Measurements from ENCODE around the gene UCN3.

UCN3 gene

GRCh38 chr10:5364890-5365338 is at the start of gene UCN3:
Gene UCN3, plus strand, starts transcription at chr10:5364966. Its CDS starts 8,755 bp downstream, at chr10:5373721.
- DNase-seq: no peak

DNA sequence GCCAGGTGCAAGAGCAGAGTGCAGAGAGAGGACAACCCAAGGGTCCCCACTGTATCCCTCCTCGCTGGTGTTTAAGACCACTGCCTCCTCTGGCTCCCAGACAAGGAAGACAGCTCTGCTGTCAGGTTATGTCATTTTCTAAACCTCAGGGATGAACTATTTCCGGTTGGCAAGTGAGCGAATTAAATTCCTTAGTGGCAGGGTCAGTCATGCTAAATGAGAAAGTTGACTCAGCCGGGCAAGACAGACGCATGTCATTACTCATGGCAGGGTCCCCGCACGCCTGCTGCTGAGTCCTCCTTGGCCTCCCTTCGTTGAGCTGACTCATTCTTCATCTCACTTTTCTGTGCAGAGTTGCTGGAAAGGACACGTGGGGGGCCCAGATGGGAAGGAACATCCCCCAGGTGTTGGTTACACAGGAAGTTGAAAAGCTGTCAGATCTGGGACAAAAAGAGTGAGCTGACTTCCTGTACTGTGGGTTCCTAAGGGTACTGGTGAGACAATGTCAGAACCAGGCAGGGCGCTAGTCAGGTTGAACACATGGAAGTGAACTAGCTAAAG is 47.1 kb upstream of the UCN3 start:
- DNase-seq: peak; percentile 16 to 20

- DNase-seq: no peak
Measured at GRCh38 chr10:5318148-5318547, 46.6 kb upstream of the UCN3 start.

DNA sequence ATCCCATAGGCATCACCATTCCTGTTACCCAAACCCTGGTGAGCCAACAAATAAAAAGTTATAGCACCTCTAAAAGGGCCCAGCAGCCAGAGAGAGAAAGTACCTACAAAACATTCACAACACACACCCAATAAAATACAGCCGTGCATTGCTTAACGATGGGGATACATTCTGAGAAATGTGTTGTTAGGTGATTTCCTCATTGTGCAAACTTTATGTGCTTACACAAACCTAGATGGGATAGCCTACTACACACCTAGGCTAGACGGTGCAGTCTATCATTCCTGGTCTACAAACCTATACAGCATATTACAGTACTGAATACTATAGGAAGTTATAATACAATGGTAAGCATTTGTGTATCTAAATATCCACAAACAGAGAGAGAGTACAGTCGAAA is 44.9 kb upstream of the UCN3 start:
- no peak for DNase-seq

DNA sequence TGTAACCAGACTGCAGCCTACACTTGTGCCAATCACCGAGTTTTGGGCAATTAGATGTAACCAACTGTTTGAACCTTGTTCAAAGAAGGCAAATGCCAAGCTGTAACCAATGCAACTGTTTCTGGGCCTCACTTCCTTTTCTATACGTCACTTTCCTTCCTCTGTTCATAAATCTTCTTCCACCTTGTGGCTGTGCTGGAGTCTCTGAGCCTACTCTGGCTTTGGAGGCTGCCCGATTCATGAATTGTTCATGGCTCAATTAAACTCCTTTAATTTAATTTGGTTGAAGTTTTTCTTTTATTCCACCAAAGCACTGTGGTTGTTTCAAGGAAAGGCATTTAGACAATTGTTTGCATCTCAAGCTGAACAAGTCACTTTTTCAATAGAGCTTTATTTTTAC is 43.5 kb upstream of the UCN3 start:
- no peak for DNase-seq

GRCh38 chr10:5323446-5323845 is 41.3 kb upstream of the UCN3 start:
- DNase-seq: no peak

DNA sequence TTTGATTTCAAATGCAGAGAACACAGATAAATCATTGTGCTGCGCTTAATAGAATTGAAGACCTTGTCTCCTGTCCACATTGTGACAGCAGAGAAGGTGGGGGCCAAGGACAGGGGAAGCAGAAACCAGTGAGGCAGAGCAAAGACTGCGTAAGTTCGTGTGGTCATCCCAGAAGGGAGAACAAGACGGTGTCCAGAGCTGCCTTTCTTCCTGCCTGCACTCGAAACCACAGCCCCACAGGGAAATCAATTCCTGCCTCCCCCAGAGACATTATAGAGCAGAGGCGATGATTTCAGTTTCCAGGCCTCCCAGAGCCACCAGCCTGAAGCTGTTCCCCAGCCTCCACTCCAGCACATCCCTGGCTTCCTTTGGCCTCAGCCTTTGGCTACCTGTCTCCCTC is 39.7 kb upstream of the UCN3 start:
- DNase-seq: no peak

DNA sequence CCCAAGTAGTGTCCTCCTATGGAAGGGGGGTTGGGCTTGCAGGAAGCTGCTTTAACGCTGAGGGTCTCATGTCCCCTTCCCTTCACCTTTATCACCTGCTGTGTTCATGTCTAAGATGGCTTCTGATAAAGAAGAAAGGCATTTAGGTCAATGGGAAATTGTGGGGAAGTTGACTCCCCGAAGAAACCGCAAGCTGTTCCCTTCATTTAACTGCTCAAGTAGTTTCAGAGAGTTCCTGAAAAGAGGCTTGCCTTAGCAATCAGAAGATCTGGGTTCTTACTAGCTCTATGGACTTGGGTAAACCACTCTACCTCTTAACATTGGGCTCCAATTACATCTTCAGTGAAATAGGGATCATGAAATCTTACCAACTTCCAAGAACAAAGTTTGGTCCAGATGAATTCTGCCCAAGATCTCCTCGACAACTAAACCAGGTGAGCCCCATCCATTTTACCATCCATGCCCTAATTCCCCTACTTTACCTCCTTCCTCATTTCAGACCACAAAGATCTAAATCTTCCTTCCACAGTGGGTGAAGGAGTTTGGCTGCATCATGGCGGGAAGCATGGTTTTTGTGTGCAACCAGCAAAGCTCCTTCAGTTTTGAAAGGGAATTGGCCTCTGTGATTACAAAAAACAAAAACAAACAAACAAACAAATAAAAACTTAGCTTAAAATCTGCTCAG is 30.4 kb upstream of the UCN3 start:
- peak in 1 of 2 donors; percentile 6 for DNase-seq

DNA sequence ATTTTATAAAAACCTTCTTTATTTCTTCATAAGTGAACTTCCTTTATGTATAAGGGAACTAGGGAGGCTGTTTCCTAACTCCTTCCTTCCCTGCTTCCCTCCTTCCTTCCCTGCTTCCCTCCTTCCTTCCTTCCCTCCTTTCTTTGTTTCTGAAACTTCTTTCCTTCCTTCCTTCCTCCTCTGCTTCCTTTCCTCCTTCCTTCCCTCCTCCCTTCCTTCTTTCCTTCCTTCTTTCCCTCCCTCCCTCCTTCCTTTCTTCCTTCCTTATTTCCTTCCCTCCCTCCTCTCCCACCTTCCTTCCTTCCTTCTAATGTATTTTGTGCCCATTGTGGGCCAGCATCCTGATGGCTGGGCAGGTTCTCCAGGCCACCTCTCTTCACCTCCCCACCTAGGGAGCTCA is 26.8 kb upstream of the UCN3 start:
- DNase-seq: no peak

GRCh38 chr10:5343092-5343491 is 21.7 kb upstream of the UCN3 start:
- DNase-seq: no peak

GRCh38 chr10:5343561-5343960 is 21.2 kb upstream of the UCN3 start:
- DNase-seq: peak in 1 of 2 donors; percentile 21

DNA sequence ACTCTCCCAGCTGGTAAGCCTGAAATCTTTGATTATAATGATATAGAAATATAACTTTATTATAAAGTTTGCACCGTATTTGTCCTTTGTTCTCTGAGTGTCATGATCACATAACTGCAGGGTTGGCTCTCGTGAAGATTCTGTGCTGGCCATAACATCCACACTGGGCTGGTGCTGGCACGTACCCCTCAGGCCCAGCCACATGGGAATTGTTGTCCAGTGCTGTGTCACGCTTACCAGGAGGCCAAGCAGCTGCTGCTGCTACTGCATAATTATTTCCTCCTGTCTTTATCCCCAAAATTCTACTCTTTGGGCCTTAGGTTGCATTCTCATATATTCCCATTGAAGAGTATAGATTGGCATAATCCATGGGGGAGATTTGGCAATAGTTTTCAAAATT is 20.8 kb upstream of the UCN3 start:
- DNase-seq: no peak

- no peak for DNase-seq
Measured at GRCh38 chr10:5344746-5345145, 20.0 kb upstream of the UCN3 start.

DNA sequence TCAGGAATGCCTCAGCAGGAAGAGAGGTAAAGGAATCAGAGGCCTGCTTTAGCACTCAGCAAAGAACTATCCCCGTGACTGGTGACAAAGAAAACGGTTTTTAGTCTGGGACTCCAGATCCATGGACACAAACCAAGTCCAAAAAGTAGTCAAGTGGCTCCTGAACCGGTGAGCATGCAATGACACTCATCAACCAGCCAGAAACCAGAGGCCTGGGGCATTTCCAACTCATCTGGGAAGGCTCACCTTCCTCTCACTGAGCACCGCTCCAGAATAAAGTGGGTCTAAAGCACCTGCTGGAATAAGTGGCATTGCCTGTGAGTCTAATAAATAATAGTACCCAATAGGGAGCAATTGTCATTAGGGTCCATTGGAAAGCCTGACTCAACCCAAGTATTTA is 17.9 kb upstream of the UCN3 start:
- no peak for DNase-seq

DNA sequence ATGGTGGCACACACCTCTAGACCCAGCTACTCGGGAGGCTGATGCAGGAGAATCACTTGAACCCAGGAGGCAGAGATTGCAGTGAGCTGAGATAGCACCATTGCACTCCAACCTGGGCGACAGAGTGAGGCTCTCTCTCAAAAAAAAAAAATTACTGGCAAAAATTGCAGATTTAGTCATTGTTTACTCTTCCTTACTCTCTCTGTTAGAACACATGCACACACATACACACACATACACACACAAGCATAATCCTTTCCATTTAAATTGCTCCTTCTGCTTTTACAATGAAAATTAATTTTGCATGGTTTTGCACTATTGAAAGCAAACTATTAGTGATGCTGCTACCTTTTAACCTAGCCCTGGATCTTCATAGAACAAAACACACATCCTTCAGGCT is 15.4 kb upstream of the UCN3 start:
- no peak for DNase-seq

GRCh38 chr10:5354068-5354467 is 10.7 kb upstream of the UCN3 start:
- no peak for DNase-seq

DNA sequence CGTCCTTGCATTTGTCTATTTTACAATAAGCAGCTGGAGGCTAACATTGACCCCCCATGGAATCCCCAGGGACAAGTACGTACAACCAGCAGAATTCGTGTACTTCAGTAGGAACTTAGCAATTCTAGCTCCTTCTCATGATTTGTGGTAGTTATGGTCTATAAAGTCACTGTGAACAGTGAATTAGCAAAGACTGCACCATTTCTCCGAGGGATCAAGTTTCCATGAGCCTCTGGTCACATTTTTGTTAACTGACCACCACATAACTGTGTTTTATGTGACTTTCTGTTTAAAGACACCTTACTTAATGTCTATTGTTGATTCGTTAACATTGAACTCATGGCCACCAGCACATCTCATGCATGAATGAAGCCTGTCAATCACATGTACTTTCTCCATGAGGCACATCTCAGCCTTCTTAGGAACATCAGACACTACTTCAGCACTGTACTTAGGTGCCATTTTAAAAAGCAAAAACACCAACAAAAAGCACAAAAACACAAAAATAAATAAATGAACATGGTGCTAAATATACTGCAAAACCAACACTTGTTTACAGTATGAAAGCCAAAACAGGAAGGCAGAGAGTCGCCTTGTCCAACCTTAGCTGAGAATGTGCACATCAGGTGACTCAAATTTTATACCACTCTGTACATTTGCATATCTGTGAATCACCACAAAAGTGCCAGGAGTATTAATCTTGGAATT is 9.0 kb upstream of the UCN3 start:
- DNase-seq: peak; percentile 3

- DNase-seq: peak; percentile 3 to 17
Measured at GRCh38 chr10:5356302-5356763, 8.4 kb upstream of the UCN3 start.

- no peak for DNase-seq
Measured at GRCh38 chr10:5360318-5360915, 4.3 kb upstream of the UCN3 start.

DNA sequence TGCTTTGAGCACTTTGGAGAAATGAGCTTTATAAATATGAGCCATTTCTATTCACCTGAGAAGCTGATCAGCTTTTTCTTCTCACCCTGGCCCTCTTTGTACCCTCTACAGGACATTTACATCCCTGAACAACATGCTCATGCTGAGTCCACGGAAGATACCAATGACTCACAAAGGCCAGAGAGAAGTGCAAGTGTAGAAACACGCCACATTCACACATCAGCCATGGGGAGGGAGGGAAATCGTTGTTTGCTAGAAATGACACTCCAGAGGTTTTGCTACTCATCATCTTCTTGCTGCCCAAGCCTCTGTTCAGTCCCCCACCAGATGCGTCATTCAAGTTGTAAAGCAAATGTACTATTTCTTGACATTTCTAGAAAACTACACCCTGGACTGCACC is 2.8 kb upstream of the UCN3 start:
- DNase-seq: no peak

DNA sequence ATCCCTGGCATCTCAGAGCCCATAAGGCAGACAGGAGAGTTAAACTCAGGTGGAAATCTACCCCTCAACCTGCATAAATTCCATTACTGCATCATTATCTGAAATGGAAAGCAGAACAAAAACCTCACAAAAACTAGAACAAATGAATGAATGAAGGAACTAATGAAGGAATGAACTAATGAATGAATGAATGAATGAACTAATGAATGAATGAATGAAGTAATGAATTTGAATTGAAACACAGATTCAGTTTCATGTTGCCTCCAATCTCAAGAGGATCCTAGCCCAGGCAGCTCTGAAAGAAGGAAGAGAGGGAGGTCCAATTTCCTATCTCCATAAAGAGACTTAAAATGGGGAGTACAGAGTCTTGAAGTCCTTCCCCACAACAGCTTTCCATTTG is 1.9 kb upstream of the UCN3 start:
- no peak for DNase-seq

DNA sequence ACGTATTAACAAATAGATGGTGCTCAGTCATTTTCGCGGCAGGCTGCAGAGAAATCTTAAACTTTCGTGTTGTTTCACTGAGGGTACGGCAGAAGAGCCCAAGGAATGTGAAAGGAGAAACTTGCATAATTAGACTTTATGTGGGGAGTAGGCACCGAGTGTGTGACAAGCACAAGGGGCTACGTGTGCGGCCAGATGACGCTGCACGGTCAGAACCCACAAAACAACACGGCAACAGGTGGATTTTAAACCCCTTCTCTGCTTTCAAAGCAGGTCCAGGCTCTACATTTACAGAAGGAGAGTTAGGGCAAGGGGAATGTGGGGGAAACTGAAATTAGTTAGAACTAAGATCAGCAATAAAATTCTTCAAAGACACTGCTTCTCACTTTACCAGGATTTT is 392 bp upstream of the UCN3 start:
- DNase-seq: no peak

DNA sequence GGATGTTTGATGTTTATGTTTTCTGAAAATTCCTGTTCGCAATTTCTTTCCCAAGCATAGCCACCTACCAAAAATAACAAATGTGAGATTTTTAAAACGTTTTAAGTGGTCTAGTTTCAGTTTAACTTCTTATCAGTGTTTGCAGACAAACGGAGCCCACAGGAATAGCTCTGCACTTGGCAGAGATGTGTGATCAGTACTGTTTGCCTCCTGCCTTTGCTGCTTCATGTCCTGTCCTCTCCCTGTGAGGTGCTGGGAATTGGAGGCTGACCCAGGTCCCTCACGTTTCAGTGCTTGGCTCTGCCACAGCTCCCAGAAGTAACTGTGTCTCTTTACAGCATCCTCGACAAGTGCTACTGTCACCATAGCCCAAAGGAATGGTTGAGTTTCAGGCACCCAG is 1.2 kb downstream of the UCN3 start:
- DNase-seq: no peak

Measured in inflammatory macrophage treated with lipopolysaccharide for 1 hour (primary cell).